ENCODE data around the gene KIF5C. TPM values are rescaled to one million over a fixed set of nuclear protein-coding genes. Genes with fewer than 3 reads are reported as not detected.

Gene KIF5C
- total RNA-seq, 2 donors from 2014 or later: 1.6 to 3.4 TPM

DNA sequence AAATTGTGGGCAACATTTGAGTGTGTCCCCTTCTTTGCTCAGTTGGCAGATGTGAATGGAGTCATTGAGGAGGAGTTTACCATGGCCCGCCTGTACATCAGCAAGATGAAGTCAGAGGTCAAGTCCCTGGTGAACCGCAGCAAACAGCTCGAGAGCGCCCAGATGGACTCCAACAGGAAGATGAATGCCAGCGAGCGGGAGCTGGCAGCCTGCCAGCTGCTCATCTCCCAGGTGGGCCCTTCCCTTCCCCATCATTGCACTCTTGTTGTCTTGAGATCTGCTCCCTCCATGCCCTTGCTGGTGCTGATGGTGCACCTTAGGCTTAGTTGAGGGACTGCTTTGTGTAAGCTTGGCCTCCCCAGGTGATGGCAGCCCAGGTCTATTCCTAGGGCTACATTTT is 115.9 kb downstream of the KIF5C start:
- Histone ChIP-seq H3K4me1 (no peaks in the 10 kb centered on the region), H3K27ac (no peak overlapping the region), H3K9ac (ENCODE audit: low read depth in 2 of 2, low read length in 2 of 2) (no peak overlapping the region), H3K27me3 (no peaks in the 10 kb centered on the region), H3K9me3 (no peaks in the 10 kb centered on the region), H3K36me3 (no peaks in the 10 kb centered on the region), H3K4me3 (no peak overlapping the region)
- DNase-seq: no peak
- TF ChIP-seq, protein P1, sequence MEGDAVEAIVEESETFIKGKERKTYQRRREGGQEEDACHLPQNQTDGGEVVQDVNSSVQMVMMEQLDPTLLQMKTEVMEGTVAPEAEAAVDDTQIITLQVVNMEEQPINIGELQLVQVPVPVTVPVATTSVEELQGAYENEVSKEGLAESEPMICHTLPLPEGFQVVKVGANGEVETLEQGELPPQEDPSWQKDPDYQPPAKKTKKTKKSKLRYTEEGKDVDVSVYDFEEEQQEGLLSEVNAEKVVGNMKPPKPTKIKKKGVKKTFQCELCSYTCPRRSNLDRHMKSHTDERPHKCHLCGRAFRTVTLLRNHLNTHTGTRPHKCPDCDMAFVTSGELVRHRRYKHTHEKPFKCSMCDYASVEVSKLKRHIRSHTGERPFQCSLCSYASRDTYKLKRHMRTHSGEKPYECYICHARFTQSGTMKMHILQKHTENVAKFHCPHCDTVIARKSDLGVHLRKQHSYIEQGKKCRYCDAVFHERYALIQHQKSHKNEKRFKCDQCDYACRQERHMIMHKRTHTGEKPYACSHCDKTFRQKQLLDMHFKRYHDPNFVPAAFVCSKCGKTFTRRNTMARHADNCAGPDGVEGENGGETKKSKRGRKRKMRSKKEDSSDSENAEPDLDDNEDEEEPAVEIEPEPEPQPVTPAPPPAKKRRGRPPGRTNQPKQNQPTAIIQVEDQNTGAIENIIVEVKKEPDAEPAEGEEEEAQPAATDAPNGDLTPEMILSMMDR (IDR thresholded peaks at IDR 0.05): no peak
- intact Hi-C loops (cut with DNase I): loop anchor here (10.0 kb wide), 1 partner anchor 1056 kb away; no protein-coding TSS in a partner anchor

GRCh38 chr2:148992448-148992847 is 117.4 kb downstream of the KIF5C start:
- DNase-seq: no peak
- intact Hi-C loops (cut with DNase I): loop anchor here (10.0 kb wide), 1 partner anchor 1058 kb away; no protein-coding TSS in a partner anchor
- Histone ChIP-seq H3K4me1 (no peaks in the 10 kb centered on the region), H3K9ac (ENCODE audit: low read depth in 2 of 2, low read length in 2 of 2) (no peak overlapping the region), H3K4me3 (no peak overlapping the region), H3K36me3 (no peaks in the 10 kb centered on the region), H3K27me3 (no peaks in the 10 kb centered on the region), H3K9me3 (no peaks in the 10 kb centered on the region), H3K27ac (no peak overlapping the region)
- TF ChIP-seq, protein P1 (IDR thresholded peaks at IDR 0.05): no peak

DNA sequence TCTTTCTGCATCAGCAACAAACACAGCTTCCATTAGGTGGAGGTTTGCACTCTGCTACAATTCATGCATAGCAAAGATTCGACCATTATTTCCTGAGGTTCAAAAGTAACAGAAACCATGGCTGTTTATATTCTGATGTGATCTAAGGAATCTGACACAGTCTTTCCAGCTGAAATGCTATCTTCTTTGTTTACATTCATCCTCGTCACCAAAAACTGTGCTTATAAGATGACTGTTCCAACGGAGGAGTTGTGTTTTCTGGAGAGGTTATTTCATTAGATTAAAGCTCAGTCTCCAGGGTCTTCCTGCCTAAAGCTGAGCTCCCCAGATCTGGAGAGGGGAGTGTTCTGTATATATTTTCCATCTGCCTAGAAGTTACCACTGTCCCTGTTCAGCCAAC is 118.3 kb downstream of the KIF5C start:
- Histone ChIP-seq H3K27ac (no peak overlapping the region), H3K36me3 (no peaks in the 10 kb centered on the region), H3K9ac (ENCODE audit: low read depth in 2 of 2, low read length in 2 of 2) (no peak overlapping the region), H3K9me3 (no peaks in the 10 kb centered on the region), H3K4me3 (no peak overlapping the region), H3K27me3 (no peaks in the 10 kb centered on the region), H3K4me1 (no peaks in the 10 kb centered on the region)
- intact Hi-C loops (cut with DNase I): loop anchor here (10.0 kb wide), 1 partner anchor 1059 kb away; no protein-coding TSS in a partner anchor
- TF ChIP-seq, protein P1 (IDR thresholded peaks at IDR 0.05): no peak
- DNase-seq: no peak

GRCh38 chr2:148994341-148994740 is 119.3 kb downstream of the KIF5C start:
- no peak overlapping the region for H3K4me3 ChIP-seq
- no peaks in the 10 kb centered on the region for H3K36me3 ChIP-seq
- DNase-seq: peak; percentile 82
- H3K4me1 ChIP-seq: no peaks in the 10 kb centered on the region
- intact Hi-C loops (cut with DNase I): loop anchor here (10.0 kb wide), 1 partner anchor 1060 kb away; no protein-coding TSS in a partner anchor
- H3K9ac ChIP-seq (ENCODE audit: low read depth in 2 of 2, low read length in 2 of 2): no peak overlapping the region
- H3K9me3 ChIP-seq: no peaks in the 10 kb centered on the region
- no peaks in the 10 kb centered on the region for H3K27me3 ChIP-seq
- H3K27ac ChIP-seq: no peak overlapping the region
- TF ChIP-seq, protein P1 (IDR thresholded peaks at IDR 0.05): no peak

DNA sequence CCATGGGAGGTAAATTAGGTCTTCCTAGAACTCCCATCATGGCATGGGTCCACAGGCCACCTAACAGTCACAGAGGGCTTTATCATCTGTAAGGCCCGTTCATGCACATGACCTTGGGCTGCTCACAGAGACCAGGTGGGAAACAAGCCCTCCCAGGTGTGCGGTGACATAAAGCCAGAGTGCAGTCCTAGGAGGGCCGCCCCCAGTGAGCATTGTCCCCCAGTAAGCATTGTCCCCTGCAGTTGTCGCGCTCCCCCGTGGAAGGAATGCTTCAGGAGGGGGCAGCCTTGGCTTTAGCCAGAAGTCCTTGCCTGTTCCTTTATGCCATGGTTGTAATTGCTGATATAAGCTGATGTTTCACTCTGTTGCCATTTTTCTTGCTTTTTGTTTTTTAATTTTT is 121.8 kb downstream of the KIF5C start:
- DNase-seq: no peak
- H3K9me3 ChIP-seq: no peaks in the 10 kb centered on the region
- H3K27me3 ChIP-seq: no peaks in the 10 kb centered on the region
- no peak overlapping the region for H3K27ac ChIP-seq
- H3K4me3 ChIP-seq: no peak overlapping the region
- TF ChIP-seq, protein P1 (IDR thresholded peaks at IDR 0.05): no peak
- no peaks in the 10 kb centered on the region for H3K4me1 ChIP-seq
- intact Hi-C loops (cut with DNase I): loop anchor here (10.0 kb wide), 1 partner anchor 1062 kb away; no protein-coding TSS in a partner anchor
- no peaks in the 10 kb centered on the region for H3K36me3 ChIP-seq
- no peak overlapping the region for H3K9ac ChIP-seq (ENCODE audit: low read depth in 2 of 2, low read length in 2 of 2)

All from colonic mucosa (tissue), 4 donors.